Measurements from ENCODE around the gene FANCC. TPM values are rescaled to one million over a fixed set of nuclear protein-coding genes. Genes with fewer than 3 reads are reported as not detected.
A peak's percentile ranks its signal among the peaks of the same experiment; 100 is the strongest.

The FANCC gene
- total RNA-seq, 4 donors from 2014 or later, result 13.8 to 32.2 (median 21.4) TPM

GRCh38 chr9:95115104-95115503 is 202.4 kb downstream of the FANCC start:
- peaks cover 0 to 5% (median 0%) of the 10 kb centered on the region in 4 donors for H3K4me1 ChIP-seq
- H3K4me3 ChIP-seq, result no peak overlapping the region
- DNase-seq, result peak in 1 of 3 donors; percentile 28
- H3K9me3 ChIP-seq, result no peaks in the 10 kb centered on the region
- peaks cover 0 to 23% (median 0%) of the 10 kb centered on the region in 3 donors for H3K36me3 ChIP-seq
- no peak overlapping the region for H3K27ac ChIP-seq
- H3K27me3 ChIP-seq, result no peaks in the 10 kb centered on the region
- TF ChIP-seq CTCF (IDR thresholded peaks at IDR 0.05) (no peak), POLR2A (IDR thresholded peaks at IDR 0.05) (no peak)

- Histone ChIP-seq H3K27me3 (no peaks in the 10 kb centered on the region), H3K9me3 (no peaks in the 10 kb centered on the region), H3K27ac (no peak overlapping the region), H3K4me1 (peaks cover 0 to 5% (median 0%) of the 10 kb centered on the region in 4 donors), H3K4me3 (no peak overlapping the region), H3K36me3 (peaks cover 0 to 28% (median 0%) of the 10 kb centered on the region in 3 donors)
- peak in 1 of 3 donors; percentile 29 for DNase-seq
- TF ChIP-seq POLR2A (IDR thresholded peaks at IDR 0.05) (no peak), CTCF (IDR thresholded peaks at IDR 0.05) (no peak)
Observed at GRCh38 chr9:95112436-95113280, 204.9 kb downstream of the FANCC start.

- H3K27ac ChIP-seq, result no peak overlapping the region
- peaks cover 0 to 30% (median 0%) of the 10 kb centered on the region in 3 donors for H3K36me3 ChIP-seq
Observed at GRCh38 chr9:95111716-95112115, 205.8 kb downstream of the FANCC start.

GRCh38 chr9:95110921-95111525 is 206.5 kb downstream of the FANCC start:
- Histone ChIP-seq H3K9me3 (no peaks in the 10 kb centered on the region), H3K27ac (no peak overlapping the region), H3K36me3 (peaks cover 0 to 32% (median 0%) of the 10 kb centered on the region in 3 donors), H3K4me3 (no peak overlapping the region), H3K4me1 (no peaks in the 10 kb centered on the region), H3K27me3 (no peaks in the 10 kb centered on the region)
- peak in 1 of 3 donors; percentile 40 for DNase-seq
- TF ChIP-seq CTCF (IDR thresholded peaks at IDR 0.05) (no peak), POLR2A (IDR thresholded peaks at IDR 0.05) (no peak)

More at GRCh38 chr9:95111716-95112115, 205.8 kb downstream of the FANCC start:
- TF ChIP-seq CTCF (IDR thresholded peaks at IDR 0.05), result no peak
- TF ChIP-seq POLR2A (IDR thresholded peaks at IDR 0.05), result no peak
- no peaks in the 10 kb centered on the region for H3K9me3 ChIP-seq
- no peaks in the 10 kb centered on the region for H3K27me3 ChIP-seq
- DNase-seq, result no peak
- H3K4me3 ChIP-seq, result no peak overlapping the region
- peaks cover 0 to 4% (median 0%) of the 10 kb centered on the region in 4 donors for H3K4me1 ChIP-seq

- H3K27ac ChIP-seq, result no peak overlapping the region
- H3K36me3 ChIP-seq, result peaks cover 0 to 32% (median 0%) of the 10 kb centered on the region in 3 donors
- no peak overlapping the region for H3K4me3 ChIP-seq
- H3K9me3 ChIP-seq, result no peaks in the 10 kb centered on the region
- TF ChIP-seq CTCF (IDR thresholded peaks at IDR 0.05) (no peak), POLR2A (IDR thresholded peaks at IDR 0.05) (no peak)
- H3K4me1 ChIP-seq, result no peaks in the 10 kb centered on the region
- H3K27me3 ChIP-seq, result no peaks in the 10 kb centered on the region
- DNase-seq, result peak in 1 of 3 donors; percentile 47
Observed at GRCh38 chr9:95109456-95109855, 208.1 kb downstream of the FANCC start.
